Right hindlimb (tissue), 1 donor: ENCODE measurements around the gene SLC30A3.
"Not testable (repeated sequence)": the region's sequence is repeated elsewhere in the genome, so short reads cannot be mapped to it uniquely, and the experiment has no call there.

Experiments used
- DNase-seq: peaks from one replicate; pipeline ENCODE4 v3.0.0-alpha.2; 2018

SLC30A3 gene

GRCh38 chr2:27262379-27263286, at the start of gene SLC30A3:
SLC30A3 (minus strand) TSS chr2:27263047; CDS start chr2:27262906, 141 bp downstream.
- peak; percentile 59 for DNase-seq

- DNase-seq: no peak
These were observed 49.3 kb upstream of the SLC30A3 start for GRCh38 chr2:27312152-27312551.

- DNase-seq: no peak
These were observed 46.8 kb upstream of the SLC30A3 start for GRCh38 chr2:27309651-27310050.

- peak; percentile 80 for DNase-seq
These were observed 45.6 kb upstream of the SLC30A3 start, which contains the start of gene UCN for GRCh38 chr2:27308359-27308881. UCN (minus strand) TSS chr2:27308445; CDS start chr2:27307895, 550 bp downstream.

- DNase-seq: no peak
These were observed 44.9 kb upstream of the SLC30A3 start for GRCh38 chr2:27307545-27308358.

GRCh38 chr2:27307287-27307544, 44.4 kb upstream of the SLC30A3 start:
- DNase-seq: no peak

- DNase-seq: no peak
These were observed 43.9 kb upstream of the SLC30A3 start for GRCh38 chr2:27306573-27307286.

GRCh38 chr2:27306136-27306535, 43.3 kb upstream of the SLC30A3 start:
- DNase-seq: no peak

GRCh38 chr2:27305516-27305915, 42.7 kb upstream of the SLC30A3 start:
- DNase-seq: no peak

- DNase-seq: no peak
These were observed 41.8 kb upstream of the SLC30A3 start for GRCh38 chr2:27304488-27305240.

GRCh38 chr2:27303093-27304025, 40.5 kb upstream of the SLC30A3 start:
- no peak for DNase-seq

- DNase-seq: not testable (repeated sequence)
These were observed 37.8 kb upstream of the SLC30A3 start for GRCh38 chr2:27300606-27301005.

- no peak for DNase-seq
These were observed 35.7 kb upstream of the SLC30A3 start for GRCh38 chr2:27298391-27299080.

- DNase-seq: no peak
These were observed 34.3 kb upstream of the SLC30A3 start for GRCh38 chr2:27297195-27297594.

- DNase-seq: no peak
These were observed 33.6 kb upstream of the SLC30A3 start for GRCh38 chr2:27296481-27296880.

- DNase-seq: no peak
These were observed 32.1 kb upstream of the SLC30A3 start for GRCh38 chr2:27294928-27295327.

- no peak for DNase-seq
These were observed 29.0 kb upstream of the SLC30A3 start for GRCh38 chr2:27291865-27292264.

GRCh38 chr2:27290549-27290948, 27.7 kb upstream of the SLC30A3 start:
- DNase-seq: no peak

GRCh38 chr2:27288610-27289009, 25.8 kb upstream of the SLC30A3 start:
- no peak for DNase-seq

GRCh38 chr2:27285481-27285880, 22.6 kb upstream of the SLC30A3 start:
- DNase-seq: no peak
